Glomerular visceral epithelial cell (primary cell): ENCODE results near the gene NACA2.
"Not testable (repeated sequence)": the region's sequence is repeated elsewhere in the genome, so short reads cannot be mapped to it uniquely, and the experiment has no call there.

Experiments
- DNase-seq: peaks from one replicate; pipeline ENCODE4 v3.0.0-alpha.2; 2016; ENCODE audit errors: extremely low spot score

Gene NACA2

GRCh38 chr17:61599608-61600007 lies 8.6 kb upstream of the NACA2 start:
- DNase-seq = no peak

- no peak for DNase-seq
Measured at GRCh38 chr17:61598014-61598413, 7.0 kb upstream of the NACA2 start.

DNA sequence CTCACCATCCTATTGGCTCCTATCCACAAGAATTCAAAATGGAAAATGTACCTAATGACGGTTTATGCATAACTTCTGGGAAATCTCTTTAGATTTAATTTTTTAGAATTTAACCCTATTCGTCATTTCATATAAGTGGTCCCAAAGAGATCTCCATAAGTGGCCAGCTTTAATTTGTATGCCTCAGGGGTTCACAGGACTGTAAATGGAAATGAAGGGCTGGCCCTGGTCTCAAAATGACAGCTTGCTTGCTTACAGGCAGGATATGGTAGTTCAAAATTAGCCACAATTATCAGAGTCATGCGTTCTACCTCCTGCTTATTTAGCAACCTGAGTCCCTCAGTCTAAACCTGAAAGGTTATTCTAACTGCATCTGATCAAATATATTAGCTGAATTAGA lies 6.6 kb upstream of the NACA2 start:
- no peak for DNase-seq

GRCh38 chr17:61595418-61596186 lies 4.6 kb upstream of the NACA2 start:
- no peak for DNase-seq

DNA sequence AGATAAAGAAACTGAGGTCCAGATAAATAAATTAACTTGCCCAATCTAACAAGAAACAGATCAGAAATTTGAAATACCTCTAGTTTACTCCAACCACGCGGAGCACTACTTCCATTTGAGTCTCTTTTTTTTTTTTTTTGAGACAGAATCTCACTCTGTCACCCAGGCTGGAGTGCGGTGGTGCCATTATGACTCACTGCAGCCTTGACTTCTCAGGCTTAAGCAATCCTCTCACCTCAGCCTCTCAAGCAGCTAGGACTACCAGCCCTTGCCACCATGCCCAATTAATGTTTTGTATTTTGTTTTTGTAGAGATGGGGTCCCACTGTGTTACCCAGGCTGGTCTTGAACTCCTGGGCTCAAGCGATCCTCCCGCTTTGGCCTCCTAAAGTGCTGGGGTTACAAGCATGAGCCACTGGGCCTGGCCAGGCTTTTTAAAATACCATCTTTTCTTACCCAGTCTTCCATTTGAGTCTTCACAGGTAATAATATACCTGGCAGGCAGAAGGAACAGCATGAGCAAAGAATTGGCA lies 3.3 kb upstream of the NACA2 start:
- peak; percentile 7 for DNase-seq

- DNase-seq = peak; percentile 27
Measured at GRCh38 chr17:61593426-61593825, 2.4 kb upstream of the NACA2 start.

DNA sequence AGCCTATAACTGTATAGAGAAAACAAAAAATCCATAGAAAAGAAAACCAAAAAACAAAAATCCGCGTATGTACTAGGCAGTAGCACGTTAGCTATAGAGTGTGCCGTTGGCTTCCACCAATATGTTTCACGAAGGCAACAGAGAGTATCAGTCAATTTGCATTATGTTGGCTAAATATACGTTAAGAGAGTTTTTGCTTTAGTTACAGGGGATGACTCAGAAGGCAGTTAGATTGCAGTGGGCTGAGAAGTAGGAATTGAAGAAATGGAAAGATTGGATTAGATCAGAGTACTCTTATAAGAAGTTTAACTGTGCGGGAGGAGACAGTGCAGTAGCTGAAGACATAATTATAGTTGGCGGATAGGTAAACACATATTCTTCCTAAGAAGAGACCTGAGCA lies 911 bp upstream of the NACA2 start:
- no peak for DNase-seq

DNA sequence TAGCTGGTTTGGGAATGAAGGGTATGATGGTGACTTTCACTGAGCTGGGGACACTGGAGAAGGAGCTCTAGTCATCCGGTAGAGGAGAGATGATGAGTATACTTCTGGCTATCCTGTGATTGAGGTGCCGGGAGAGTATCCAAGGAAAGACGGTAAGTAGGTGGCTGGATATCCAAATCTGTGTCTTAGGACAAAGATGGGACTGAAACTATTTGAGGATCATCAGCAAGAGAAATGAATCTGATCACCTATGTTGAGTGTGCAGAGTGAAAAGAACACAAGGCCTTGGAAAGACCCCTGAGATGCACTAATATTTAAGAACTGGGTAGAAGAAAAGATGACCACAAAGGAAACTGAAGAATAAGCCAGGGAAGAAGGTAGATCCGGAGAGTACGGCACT lies 1.0 kb downstream of the NACA2 start:
- DNase-seq = no peak

DNA sequence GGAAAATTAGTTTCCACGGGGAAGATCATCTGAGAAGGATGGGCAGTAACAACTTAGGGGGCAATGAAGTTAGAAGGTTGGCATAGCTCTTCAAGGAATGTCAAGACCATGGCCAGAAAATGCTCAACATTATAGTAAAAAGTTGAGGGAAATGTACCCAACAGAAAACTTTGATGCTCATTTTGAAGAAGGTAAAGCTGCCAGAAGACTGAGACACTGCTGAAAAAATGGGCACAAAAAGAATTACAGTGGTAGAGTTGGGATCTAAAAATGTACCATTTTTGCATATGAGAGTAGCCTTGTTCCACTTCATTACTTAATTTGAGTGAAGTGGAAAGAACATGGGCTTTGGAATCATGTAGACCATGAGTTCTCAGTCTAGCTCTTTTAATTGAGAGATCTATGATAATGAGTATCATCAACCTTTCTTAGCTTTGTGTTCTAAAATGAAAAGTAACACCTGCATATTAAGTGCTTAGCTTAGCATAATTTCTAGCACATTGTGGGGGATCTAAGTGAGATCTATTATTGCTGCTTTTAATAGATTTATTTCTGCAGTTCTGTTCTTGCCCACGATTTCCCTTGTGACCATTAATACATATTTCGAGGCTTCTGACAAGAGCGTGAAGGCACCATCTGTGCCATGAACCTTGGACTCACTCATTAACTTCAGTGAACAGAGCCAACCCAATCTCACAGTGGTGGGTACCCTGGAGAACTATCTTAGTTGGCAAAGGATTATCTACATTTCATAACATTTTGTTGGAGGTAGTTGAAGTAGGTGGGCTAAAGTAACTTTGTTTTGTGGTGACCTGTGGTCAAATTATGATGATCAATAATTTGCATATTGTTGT lies 3.0 kb downstream of the NACA2 start:
- DNase-seq = no peak

DNA sequence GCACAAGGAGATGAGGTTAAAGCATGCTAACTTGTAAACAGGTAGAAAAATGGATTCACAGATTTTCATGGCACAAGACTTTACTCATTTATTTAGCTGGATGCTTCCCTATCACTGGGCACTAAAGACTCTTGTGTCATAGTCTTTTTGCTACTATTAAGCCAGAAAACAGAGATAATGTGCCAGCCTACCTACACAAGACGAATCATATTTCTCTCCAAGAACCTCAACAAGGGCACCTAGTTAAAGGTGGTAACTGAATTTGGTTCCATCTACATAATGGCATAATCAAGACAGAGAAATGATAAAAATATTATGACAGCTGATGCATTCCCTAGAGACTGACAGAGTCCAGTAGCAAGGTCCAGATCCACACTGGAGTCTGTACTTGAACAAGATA lies 3.8 kb downstream of the NACA2 start:
- DNase-seq = no peak

DNA sequence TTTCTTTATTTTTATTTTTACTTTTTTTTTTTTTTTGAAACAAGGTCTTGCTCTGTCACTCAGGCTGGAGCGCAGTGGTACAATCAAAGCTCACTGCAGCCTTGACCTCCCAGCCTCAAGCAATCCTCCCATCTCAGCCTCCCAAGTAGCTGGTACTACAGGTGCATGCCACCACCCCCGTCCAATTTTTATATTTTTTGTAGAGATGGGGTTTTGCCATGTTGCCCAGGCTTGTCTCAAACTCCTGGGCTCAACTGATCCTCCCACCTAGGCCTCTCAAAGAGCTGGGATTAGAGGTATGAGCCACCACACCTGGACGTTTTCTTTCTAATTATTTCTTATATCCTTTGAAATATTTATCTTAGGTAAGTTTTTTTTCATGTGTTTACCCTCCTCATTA lies 4.4 kb downstream of the NACA2 start:
- DNase-seq = not testable (repeated sequence)

DNA sequence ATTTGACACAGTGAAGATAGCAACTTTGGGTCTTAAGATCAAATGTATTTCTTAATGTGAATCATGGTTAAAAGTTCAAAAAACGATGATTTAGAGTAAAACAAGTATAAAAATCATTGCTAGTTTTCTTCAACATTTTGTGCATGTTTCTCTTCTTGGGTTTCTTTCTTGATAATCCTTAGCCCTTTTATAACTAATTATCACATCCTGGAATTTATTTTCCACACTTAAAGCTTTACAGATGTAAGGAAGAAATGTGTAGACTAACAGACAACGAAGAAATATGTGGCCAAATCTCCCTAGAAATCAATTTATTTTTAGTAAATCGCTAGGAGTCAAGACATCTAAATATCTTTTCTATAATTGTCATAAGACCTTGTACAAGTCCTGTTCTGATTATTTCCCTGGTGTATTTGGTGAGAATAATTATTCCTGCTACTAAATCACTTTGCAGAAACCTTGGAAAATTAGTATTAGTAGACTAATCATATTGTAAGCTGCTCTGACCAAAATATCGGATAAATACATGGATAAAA lies 4.9 kb downstream of the NACA2 start:
- no peak for DNase-seq

- no peak for DNase-seq
Measured at GRCh38 chr17:61584866-61585265, 6.2 kb downstream of the NACA2 start.

DNA sequence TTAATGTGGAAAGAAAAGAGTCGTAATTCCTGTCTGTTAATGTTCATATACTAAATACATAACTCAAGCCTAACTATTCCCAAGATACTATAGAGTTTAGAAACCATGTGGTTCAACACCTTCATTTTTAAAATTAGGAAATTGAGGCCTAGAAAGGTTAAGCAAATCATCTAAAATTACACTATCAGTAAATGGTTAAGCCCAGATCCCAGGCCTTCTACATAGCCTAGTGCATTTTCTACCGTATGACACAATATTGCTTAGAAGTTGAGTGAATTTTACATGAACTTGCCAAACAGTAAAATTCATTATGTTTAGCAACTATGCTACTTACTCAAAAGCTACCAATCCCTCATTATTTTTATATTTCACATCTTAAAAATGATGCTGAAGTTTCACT lies 6.8 kb downstream of the NACA2 start:
- DNase-seq = no peak

- no peak for DNase-seq
Measured at GRCh38 chr17:61583660-61584264, 7.3 kb downstream of the NACA2 start.

GRCh38 chr17:61583242-61583641 lies 7.8 kb downstream of the NACA2 start:
- DNase-seq = peak; percentile 38

GRCh38 chr17:61582593-61582992 lies 8.4 kb downstream of the NACA2 start:
- no peak for DNase-seq

DNA sequence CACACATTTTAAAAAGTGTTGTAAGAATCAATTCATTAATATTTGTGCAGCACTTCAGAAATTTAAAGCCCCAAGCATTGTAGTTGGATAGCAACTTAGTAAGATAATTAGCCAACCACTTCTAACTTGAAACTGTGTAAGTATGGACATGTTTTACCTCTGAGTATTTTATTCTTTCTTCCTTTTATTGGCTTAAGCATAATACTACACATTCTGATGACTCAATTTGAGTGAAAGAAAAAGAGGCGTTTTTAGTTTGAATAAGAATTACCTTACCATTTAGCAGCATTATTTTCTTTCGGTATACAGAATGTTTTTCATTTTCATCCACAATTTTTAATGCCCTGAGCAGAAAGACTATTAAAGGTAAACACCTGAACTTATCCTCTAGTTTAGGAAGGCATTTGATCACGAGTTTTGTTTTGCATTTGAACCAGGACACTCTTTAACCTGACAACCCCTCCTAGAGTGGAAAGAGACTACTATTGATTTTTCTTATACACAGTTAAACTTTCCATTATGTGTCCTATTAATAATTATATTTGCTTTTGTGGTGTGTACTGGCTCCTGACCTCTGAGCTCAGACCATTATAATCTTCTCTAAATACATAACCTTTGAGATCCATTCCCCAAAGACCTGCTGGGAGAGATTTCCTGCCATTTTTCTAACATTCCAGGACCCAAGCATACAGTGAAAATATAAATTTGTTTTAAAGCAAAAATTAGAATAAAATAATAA lies 9.2 kb downstream of the NACA2 start:
- no peak for DNase-seq

DNA sequence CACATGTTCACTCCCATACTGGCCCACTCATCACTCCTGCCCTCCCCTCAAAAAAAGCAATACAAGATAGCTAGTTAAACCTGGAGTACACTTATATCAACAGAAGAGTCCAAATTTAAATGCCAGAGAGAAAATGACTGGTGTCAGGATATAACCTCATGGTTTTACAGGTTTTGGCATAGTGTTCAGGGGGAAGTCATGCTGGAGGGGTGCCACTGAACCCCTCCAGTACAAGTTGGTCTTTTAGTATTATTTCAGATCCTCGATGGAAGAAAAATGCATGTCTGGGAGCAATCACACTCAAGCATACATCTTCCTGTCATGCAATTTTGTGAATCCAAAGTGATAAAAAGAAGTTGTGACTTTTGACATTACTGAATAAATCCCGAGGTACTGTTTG lies 10.5 kb downstream of the NACA2 start:
- DNase-seq = no peak

- DNase-seq = no peak
Measured at GRCh38 chr17:61579961-61580360, 11.1 kb downstream of the NACA2 start.

GRCh38 chr17:61579347-61579746 lies 11.7 kb downstream of the NACA2 start:
- no peak for DNase-seq

GRCh38 chr17:61578645-61579044 lies 12.4 kb downstream of the NACA2 start:
- no peak for DNase-seq
